Measurements from ENCODE around the gene FMN1.

Gene FMN1

DNA sequence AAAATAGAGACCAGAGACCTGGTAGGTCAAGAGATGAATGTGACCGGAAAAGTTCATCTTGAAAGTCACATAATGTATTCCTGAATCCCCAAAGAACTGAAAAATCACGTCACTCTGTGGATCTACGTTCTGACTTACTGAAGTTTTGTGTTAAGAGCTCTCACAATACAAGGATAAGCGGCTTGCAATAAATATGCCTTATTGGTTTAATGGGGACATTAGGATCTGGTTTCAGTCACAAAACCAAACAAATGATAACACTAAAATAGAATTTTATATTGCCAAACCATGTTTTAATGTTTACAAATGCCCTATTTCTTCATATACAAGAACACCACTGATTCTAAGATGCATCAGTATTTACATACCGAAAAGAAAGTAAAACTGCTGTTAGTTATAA lies 164.2 kb downstream of the FMN1 start:
- Histone ChIP-seq H3K4me1 (no peaks in the 10 kb centered on the region), H3K79me2 (no peaks in the 10 kb centered on the region), H3K36me3 (ENCODE audit: control insufficient read depth, insufficient read depth, low read length) (no peaks in the 10 kb centered on the region), H3K4me3 (ENCODE audit: low read depth, low read length) (no peak overlapping the region), H3K9me3 (ENCODE audit: control insufficient read depth, low read length) (no peaks in the 10 kb centered on the region), H3K27me3 (ENCODE audit: control insufficient read depth, insufficient read depth, low read length) (no peaks in the 10 kb centered on the region), H2AFZ (no peak overlapping the region), H3K9ac (no peak overlapping the region), H3K4me2 (ENCODE audit: low read length) (no peak overlapping the region), H3K27ac (no peak overlapping the region)
- TF ChIP-seq, protein P1, sequence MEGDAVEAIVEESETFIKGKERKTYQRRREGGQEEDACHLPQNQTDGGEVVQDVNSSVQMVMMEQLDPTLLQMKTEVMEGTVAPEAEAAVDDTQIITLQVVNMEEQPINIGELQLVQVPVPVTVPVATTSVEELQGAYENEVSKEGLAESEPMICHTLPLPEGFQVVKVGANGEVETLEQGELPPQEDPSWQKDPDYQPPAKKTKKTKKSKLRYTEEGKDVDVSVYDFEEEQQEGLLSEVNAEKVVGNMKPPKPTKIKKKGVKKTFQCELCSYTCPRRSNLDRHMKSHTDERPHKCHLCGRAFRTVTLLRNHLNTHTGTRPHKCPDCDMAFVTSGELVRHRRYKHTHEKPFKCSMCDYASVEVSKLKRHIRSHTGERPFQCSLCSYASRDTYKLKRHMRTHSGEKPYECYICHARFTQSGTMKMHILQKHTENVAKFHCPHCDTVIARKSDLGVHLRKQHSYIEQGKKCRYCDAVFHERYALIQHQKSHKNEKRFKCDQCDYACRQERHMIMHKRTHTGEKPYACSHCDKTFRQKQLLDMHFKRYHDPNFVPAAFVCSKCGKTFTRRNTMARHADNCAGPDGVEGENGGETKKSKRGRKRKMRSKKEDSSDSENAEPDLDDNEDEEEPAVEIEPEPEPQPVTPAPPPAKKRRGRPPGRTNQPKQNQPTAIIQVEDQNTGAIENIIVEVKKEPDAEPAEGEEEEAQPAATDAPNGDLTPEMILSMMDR (IDR thresholded peaks at IDR 0.05), result no peak

DNA sequence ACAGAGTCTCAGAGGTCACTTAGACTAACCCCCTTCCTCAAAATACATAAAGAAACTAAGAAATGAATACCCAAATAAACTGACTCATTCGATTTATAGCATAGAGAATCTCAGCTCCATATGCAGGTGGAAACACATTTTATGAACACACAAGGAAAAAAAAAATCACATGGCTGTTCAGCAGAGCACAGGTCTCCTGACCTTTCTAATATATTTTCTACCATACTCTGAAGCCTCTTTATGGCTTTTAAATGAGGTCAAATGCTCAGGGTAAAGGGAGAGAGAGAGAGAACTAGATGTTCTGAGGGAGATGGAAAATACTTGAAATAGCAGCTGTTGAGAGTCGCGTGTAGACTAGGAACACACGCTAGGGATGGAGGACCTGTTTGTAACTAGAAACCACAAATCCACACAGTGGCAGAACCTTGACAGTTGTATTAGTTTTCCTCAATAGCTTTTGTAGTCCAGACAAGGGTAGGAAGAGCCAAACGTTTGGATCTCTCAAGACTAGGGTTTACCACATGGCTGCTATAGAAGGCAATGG lies 165.3 kb downstream of the FMN1 start:
- Histone ChIP-seq H2AFZ (no peak overlapping the region), H3K4me2 (ENCODE audit: low read length) (no peak overlapping the region), H3K4me1 (no peaks in the 10 kb centered on the region), H3K36me3 (ENCODE audit: control insufficient read depth, insufficient read depth, low read length) (no peaks in the 10 kb centered on the region), H3K27me3 (ENCODE audit: control insufficient read depth, insufficient read depth, low read length) (no peaks in the 10 kb centered on the region), H3K9me3 (ENCODE audit: control insufficient read depth, low read length) (no peaks in the 10 kb centered on the region), H3K27ac (no peak overlapping the region), H3K4me3 (ENCODE audit: low read depth, low read length) (no peak overlapping the region), H3K9ac (no peak overlapping the region), H3K79me2 (no peaks in the 10 kb centered on the region)
- TF ChIP-seq, protein P1 (IDR thresholded peaks at IDR 0.05), result no peak

DNA sequence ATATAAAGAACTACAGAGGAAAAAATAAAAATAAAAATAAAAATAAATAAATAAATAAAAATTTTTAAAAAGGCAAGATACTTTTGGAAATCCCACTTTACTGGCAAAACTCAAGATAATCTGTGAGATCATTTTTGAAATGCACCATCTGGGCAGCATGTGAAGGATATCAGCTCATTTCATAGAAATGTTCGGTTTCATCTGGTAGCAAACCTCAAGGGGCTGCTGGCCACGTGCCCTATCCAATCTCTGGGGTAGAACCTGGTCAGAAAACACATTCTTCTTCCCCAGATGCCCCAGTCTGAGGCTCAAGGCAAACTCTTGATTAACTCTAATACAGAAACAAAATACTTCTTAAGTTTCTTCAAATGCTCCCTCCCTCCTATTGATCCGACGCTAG lies 166.0 kb downstream of the FMN1 start:
- no peaks in the 10 kb centered on the region for H3K9me3 ChIP-seq (ENCODE audit: control insufficient read depth, low read length)
- H2AFZ ChIP-seq, result no peak overlapping the region
- no peaks in the 10 kb centered on the region for H3K27me3 ChIP-seq (ENCODE audit: control insufficient read depth, insufficient read depth, low read length)
- H3K4me3 ChIP-seq (ENCODE audit: low read depth, low read length), result no peak overlapping the region
- H3K4me2 ChIP-seq (ENCODE audit: low read length), result no peak overlapping the region
- no peak overlapping the region for H3K27ac ChIP-seq
- H3K4me1 ChIP-seq, result no peaks in the 10 kb centered on the region
- H3K9ac ChIP-seq, result no peak overlapping the region
- no peaks in the 10 kb centered on the region for H3K79me2 ChIP-seq
- no peaks in the 10 kb centered on the region for H3K36me3 ChIP-seq (ENCODE audit: control insufficient read depth, insufficient read depth, low read length)
- TF ChIP-seq, protein P1 (IDR thresholded peaks at IDR 0.05), result no peak

DNA sequence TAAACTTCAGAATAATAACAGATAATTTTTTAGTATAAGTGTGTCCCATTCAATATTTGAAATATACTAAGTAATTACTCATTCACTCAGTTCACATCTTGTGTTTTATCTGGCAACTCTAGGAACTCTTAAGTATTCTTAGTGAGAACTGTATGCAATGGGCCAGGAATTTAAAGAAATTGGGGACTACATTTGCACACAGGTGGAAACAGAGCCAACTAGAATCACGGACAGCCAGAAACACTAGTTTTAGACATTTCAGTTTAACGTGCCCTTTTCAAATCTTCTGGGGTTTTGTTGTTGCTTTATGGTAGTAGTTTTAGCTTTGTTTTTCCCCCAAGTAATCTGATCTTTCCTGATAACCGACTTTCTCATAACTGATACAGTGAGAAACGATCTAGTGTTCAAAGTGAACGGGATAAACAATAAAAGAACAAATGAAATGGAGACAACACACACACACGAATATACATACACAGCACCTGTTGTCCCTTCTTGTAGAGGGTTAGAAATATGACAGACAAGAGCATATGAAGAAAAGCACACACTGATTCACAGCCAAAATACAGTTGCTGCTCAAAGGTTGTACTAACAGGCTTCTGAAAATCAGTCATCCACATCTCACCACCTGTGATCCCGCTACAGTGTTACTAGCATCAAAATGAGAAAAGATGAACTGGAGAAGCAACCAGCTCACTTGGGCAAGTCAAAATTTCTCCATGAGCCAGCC lies 167.0 kb downstream of the FMN1 start:
- H3K36me3 ChIP-seq (ENCODE audit: control insufficient read depth, insufficient read depth, low read length), result no peaks in the 10 kb centered on the region
- no peak overlapping the region for H3K4me2 ChIP-seq (ENCODE audit: low read length)
- H2AFZ ChIP-seq, result no peak overlapping the region
- no peak overlapping the region for H3K4me3 ChIP-seq (ENCODE audit: low read depth, low read length)
- H3K4me1 ChIP-seq, result peaks cover 2% of the 10 kb centered on the region
- H3K27ac ChIP-seq, result no peak overlapping the region
- H3K9ac ChIP-seq, result no peak overlapping the region
- no peaks in the 10 kb centered on the region for H3K79me2 ChIP-seq
- no peaks in the 10 kb centered on the region for H3K27me3 ChIP-seq (ENCODE audit: control insufficient read depth, insufficient read depth, low read length)
- no peaks in the 10 kb centered on the region for H3K9me3 ChIP-seq (ENCODE audit: control insufficient read depth, low read length)
- TF ChIP-seq, protein P1 (IDR thresholded peaks at IDR 0.05), result no peak

- TF ChIP-seq, protein P1 (IDR thresholded peaks at IDR 0.05), result no peak
- no peak overlapping the region for H3K4me3 ChIP-seq (ENCODE audit: low read depth, low read length)
These were observed 167.9 kb downstream of the FMN1 start for GRCh38 chr15:33026614-33027013.

More at GRCh38 chr15:33026614-33027013, 167.9 kb downstream of the FMN1 start:
- Histone ChIP-seq H3K4me1 (peaks cover 4% of the 10 kb centered on the region), H3K36me3 (ENCODE audit: control insufficient read depth, insufficient read depth, low read length) (no peaks in the 10 kb centered on the region), H3K4me2 (ENCODE audit: low read length) (no peak overlapping the region), H3K9me3 (ENCODE audit: control insufficient read depth, low read length) (no peaks in the 10 kb centered on the region), H2AFZ (no peak overlapping the region), H3K79me2 (no peaks in the 10 kb centered on the region), H3K9ac (no peak overlapping the region), H3K27me3 (ENCODE audit: control insufficient read depth, insufficient read depth, low read length) (no peaks in the 10 kb centered on the region), H3K27ac (no peak overlapping the region)

All from parathyroid adenoma (tissue), 2 donors.